C4-2B (cell line): ENCODE data around the gene FOXJ3.

Experiments used
- ZFX ChIP-seq: fragments of 450-650 bp; IDR thresholded peaks from 2 replicates; pipeline ENCODE4 v1.6.1; 2017
- TF ChIP-seq, protein P1 (sequence below): fragments of 450-650 bp; conservative IDR thresholded peaks from 2 replicates; pipeline ENCODE4 v1.5.1; 2017; ENCODE audit warnings: mild to moderate bottlenecking

DNA sequence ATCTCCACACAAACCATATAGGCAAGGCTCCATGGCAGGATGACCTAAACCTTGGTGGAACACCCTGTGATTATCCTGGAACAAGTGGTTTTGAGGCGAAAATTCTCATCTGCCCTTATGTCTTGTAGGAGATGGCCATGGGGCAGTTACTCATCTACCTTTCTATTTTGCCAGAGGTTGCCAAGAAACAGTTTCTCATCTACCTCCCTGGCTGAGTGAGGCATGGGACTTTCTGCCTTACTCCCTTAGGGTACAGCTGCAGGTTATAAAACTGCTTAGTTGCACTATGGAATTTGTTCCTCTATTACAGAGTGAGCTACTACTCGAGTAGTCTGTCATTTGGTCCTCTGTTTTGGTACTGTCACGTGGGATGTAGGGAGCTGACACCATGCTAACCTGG lies 139.2 kb downstream of the FOXJ3 start:
- TF ChIP-seq, protein P1, sequence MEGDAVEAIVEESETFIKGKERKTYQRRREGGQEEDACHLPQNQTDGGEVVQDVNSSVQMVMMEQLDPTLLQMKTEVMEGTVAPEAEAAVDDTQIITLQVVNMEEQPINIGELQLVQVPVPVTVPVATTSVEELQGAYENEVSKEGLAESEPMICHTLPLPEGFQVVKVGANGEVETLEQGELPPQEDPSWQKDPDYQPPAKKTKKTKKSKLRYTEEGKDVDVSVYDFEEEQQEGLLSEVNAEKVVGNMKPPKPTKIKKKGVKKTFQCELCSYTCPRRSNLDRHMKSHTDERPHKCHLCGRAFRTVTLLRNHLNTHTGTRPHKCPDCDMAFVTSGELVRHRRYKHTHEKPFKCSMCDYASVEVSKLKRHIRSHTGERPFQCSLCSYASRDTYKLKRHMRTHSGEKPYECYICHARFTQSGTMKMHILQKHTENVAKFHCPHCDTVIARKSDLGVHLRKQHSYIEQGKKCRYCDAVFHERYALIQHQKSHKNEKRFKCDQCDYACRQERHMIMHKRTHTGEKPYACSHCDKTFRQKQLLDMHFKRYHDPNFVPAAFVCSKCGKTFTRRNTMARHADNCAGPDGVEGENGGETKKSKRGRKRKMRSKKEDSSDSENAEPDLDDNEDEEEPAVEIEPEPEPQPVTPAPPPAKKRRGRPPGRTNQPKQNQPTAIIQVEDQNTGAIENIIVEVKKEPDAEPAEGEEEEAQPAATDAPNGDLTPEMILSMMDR, result no peak
- TF ChIP-seq ZFX, result no peak
